ENCODE results near the gene TMEM204.
A peak's percentile ranks its signal among the peaks of the same experiment; 100 is the strongest.

Gene TMEM204

DNA sequence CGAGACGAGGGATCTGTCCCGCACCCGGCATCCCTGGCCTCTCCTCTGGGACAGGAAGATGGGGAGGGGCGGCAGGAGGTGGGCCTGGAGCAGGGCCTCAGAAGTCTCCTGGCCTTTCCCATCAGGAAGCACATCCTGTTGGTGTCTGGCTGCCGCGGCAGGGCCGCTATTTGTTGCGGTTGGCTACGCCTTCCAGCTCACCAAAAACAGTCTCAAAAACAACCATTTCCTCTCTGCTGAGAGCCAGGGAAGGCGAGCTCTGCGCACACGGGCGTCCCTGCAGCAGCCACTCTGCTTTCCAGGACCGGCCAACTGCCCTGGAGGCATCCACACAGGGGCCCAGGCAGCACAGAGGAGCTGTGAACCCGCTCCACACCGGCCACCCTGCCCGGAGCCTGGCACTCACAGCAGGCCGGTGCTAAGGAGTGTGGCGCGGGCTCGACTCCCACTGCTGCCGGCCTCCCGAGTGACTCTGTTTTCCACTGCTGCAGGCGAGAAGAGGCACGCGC is at the start of gene TMEM204:
TSS of gene TMEM204 (plus strand) at position 224 of the 509 bp plus-strand sequence. CDS start 610 bp downstream, outside the sequence.
- no peak for DNase-seq

DNA sequence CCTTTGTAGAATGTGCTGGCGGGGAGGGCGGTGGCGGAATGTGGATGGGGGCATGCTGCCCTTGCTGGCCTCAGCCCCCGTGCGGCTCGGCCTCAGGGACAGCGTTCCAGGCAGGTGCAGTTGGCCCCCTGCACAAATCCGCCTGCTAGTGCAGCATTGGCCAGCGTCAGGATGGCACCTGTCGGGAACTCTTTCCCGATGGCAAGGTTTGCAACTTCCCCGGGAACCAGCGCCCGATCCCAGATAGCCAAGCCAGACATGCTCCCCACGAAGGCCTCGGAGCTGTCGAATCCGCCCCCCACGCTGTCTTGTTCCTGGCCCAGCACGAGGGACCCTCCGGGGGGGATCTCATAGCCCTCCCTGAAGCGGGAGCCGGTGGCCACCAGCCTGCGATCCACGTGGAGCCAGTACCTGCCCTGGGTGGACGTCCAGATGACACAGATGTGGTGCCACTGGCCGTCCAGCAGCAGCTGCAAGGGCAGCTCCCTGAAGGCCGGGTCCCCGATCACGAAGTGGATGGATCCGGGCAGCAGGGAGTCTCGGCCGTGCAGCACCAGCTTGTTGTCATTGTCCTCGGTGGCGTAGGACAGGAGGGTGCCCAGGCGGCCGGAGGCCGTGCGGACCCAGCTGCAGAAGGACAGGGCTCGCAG is 47.5 kb upstream of the TMEM204 start:
- no peak for DNase-seq

DNA sequence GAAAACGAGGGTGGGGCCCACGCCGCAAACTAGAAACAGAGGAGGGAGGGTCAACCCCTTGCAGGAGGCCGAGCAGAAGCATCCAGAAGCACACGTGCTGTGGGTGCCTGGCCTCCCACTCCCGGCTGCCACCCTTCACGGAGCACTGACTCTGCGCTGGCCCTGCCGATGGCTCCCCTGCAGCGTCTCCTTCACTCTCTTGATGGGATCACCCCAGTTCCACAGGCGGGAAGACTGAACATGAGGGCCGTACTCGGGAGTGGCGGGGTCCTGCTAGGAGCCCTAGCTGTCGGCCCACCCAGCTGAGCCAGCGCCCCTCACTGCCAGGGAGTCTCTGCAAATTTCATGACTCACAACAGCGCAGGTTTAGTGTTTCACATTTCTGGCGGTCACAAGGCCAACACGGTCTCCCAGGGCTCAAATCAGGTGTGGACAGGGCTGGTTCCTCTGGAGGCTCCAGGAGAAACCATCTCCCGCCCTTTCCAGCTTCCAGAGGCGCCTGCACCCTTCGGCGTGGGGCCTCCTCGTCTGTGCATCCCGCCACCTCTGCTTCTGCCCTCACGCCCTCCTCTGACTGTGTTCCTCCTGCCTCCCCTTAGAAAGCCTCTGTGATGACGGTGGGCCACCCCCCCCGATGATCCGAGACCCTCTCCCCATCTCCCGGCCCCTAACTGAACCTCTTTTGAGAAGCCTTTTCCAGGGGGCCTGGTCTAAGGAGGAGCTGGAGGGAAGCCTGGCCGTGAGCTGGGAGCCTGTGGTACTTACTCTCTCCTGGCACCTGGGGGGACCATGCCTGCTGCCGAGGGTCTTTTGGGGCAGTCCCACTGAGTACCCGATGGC is 46.7 kb upstream of the TMEM204 start:
- DNase-seq = no peak

DNA sequence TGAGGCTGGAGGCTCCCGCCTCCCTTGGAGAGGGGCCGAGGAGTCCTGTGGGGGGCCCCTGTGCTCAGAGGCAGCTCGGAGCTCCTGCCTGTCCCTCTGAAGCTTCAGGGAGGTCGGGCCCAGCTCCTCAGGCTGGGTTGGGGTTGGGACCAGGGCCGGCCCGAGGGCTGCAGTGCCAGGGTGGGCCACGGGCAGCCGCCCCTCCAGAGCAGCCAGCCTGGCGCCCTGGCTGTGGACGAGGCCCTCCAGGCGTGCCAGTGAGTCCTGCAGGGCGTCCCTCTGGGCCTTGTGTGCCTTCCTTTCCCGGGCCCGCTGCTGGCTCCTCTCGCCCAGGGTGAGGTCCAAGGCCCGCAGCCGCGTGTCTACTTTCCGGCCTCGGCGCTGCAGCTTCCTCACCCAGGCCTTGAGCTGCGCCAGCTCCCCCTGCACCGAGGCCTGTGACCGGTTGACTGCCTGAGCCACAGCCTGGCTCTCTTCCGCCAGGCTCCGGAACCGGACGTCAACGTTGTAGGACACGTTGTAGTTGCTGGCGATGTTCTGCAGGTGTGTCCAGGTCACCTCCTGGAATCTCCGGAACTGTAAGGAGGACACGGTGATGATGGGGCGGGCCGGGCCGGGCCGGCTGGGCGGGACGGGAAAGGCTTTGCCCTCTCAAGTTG is 45.9 kb upstream of the TMEM204 start:
- DNase-seq = no peak

GRCh38 chr16:1488054-1488601 is 45.3 kb upstream of the TMEM204 start:
- DNase-seq = no peak

GRCh38 chr16:1488619-1489018 is 44.8 kb upstream of the TMEM204 start, which contains the start of gene PTX4:
Gene PTX4, minus strand, starts transcription at chr16:1488944. Its CDS starts 35 bp downstream, at chr16:1488909.
- no peak for DNase-seq

DNA sequence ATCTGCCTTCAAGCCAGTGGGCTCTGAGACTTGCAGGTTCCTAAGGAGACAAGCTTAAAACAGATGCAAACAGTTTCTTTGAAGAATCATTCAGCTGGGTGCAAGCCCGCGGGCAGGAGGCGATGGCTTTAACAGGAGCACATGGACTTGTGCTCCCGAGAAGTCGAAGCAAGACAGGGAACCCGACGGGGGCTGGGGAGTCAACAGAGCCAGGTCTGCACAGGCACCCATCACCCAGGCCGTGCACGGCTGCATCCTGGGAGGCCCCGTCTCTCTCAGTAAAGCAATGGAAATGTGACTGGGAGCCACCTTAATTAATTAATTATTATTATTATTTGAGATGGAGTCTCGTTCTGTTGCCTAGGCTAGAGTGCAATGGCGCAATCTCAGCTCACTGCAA is 44.4 kb upstream of the TMEM204 start:
- no peak for DNase-seq

DNA sequence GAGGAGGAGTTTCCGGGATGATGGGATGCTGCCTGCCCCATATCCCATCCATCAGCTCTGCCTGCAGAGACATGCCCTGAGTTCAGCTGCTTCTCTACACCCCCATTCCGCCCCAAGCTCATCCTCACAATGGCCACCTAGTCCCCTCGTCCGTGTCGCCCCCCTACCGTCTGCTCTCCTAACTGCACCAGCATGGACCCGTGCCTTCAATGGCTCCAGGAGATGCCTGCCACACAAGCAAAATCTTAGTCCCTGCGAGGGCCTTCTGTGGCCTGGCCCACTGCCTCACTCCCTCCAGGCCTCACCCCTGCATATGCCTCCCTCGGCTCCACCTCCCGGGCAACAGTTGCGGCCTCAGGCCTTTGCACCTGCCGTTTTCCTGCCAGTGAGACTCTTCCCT is 42.1 kb upstream of the TMEM204 start:
- DNase-seq = no peak

DNA sequence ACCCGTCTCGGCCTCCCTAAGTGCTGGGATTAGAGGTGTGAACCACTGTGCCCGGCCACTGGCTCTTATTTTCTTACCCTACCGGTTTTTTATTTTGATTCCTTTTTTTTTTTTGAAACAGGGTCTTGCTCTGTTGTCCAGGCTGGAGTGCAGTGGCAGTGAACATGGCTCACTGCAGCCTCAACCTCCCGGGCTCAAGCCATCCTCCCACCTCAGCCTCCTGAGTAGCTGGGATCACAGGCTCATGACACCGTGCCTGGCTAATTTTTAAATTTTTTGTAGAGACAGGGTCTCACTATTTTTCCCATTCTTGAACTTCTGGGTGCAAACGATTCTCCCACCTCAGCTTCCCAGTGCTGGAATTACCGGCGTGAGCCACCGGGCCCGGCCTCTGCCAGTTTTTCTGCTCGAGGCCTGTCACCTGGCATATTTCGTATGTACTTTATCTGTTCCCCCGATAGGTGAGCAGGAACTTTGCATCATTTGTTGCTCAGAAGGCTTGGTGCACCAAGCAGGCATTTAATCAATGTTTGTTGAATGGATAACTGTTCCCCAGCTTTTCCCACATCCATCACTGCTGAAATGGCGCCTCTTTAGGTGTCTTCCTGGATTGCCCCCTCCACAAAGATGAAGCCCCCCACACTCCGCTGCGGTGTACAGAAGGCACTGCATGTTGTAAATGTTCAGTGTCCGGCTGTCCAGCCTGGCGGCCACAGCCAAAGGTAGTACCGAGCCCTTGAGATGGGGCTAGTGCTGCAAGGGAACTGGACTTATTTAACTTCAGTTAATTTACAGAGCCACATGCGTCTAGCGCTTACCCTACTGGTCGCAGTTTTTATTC is 41.2 kb upstream of the TMEM204 start:
- DNase-seq = no peak

GRCh38 chr16:1492923-1493745 is 40.3 kb upstream of the TMEM204 start, which contains the start of gene TELO2:
Gene TELO2, plus strand, starts transcription at chr16:1493360. Its CDS starts 922 bp downstream, at chr16:1494282.
- DNase-seq = peak; percentile 33 to 93 (median 75)

DNA sequence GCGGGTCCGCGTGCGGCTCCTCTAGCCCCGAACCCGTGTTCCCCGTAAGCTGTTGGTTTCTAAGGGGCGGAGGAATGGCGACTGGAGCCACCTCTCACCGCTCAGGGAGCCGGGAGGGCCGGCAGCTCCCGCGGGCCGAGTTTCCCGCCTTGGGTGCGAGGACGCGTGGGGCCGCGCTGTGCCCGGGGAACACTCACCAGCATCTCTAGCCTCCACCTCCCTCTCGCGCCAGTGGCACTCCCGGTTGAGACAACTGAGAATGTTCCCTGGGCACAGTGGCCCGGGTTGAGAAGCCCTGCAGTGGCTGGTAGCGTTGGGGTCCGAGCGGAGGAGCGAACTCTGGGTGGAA is 39.7 kb upstream of the TMEM204 start:
- no peak for DNase-seq

- no peak for DNase-seq
Observed at GRCh38 chr16:1494129-1494640, 39.3 kb upstream of the TMEM204 start.

DNA sequence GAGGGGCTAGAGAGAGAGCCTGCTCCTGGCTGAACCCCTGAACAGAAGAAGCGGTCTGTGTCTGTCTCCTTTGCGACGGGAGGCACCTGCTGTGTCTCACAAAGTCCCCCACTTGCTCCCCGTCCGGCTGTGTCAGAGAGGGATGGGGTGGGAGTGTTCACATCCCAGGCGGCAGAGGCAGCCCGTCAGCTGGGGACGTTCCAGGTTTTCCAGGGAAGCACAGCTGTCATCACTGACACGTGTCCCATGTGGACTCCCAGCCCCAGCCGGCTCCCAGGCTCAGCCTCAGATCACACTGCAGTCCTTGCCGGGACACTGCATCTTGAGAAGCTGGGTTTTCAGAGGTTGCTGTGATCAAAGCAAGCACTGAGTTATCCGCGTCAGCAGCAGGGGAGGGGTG is 38.8 kb upstream of the TMEM204 start:
- no peak for DNase-seq

GRCh38 chr16:1495211-1495888 is 38.1 kb upstream of the TMEM204 start:
- no peak for DNase-seq

GRCh38 chr16:1495889-1496262 is 37.6 kb upstream of the TMEM204 start:
- no peak for DNase-seq

DNA sequence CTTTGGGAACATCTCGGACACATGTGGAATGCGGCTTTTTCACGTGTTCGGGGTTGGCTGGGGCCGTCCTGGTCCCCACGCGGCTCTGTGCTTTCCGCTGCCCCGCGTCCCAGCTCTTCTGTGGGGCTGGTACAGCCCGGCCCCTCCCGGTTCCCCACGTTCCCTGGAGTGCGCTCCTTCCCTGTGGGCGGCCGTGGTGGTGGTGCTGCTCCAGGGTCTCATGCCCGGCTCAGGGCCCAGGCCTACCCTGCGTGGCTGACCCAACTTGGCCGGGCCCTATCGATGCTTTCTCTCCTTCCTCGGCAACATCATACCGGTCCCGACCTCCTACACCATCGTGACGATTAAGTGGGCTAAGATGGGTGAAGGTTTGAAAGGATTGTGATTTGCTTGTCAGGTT is 37.0 kb upstream of the TMEM204 start:
- no peak for DNase-seq

DNA sequence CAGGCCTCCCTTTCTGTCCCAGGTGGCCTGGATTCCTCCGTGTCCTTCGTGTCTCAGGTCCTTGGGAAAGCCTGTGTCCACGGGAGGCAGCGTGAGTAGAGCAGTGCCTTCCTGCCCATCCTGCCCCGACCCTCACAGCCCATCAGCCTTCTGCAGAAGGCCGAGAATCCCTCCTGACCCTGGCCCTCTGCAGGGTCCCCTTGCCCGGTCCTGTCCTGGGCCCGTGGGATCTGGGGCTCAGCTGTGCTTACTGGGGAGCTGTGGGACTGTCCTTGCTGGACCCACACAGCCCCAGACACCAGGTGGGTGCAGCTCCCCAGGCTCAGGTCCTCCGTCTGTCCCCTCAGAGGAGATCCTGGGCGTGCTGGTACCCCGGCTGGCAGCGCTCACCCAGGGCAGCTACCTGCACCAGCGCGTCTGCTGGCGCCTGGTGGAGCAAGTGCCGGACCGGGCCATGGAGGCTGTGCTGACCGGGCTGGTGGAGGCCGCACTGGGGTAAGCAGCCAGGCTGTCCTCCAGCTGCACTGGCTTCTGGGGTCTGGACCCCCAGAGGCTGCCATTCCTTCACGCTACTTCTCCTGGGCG is 36.4 kb upstream of the TMEM204 start:
- DNase-seq = no peak

DNA sequence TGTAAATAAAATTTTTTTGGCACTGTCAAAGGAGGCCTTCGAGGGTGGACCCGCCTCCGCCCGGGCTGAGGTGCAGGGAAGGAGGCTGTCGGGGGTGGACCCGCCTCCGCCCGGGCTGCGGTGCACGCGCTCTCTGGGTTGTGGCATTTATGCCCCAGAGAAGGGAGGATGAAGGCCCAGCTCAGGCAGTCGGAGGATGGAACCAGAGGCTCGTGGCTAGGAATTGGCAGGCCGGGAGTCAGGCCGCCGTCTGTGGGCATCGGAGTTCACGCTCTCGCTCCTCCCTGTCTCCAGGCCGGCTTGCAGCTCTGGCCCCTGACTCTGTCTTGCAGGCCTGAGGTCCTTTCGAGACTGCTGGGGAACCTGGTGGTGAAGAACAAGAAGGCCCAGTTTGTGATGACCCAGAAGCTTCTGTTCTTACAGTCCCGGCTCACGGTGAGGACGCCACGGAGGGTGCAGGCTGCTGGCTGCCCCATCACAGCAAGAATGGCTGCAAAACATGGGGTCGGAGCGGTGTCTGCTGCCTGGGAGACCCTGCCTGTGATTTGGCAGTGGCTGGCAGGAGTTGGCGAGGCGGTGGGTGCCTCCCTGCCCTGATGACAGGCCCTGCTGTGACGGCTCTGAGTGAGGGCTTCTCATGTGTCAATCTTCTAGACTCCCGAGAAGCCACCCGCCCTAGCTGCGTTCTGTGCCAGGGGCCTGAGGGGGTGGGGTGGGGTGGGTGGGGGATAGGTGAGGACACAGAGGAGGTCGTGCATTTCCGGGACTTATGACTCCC is 34.4 kb upstream of the TMEM204 start:
- DNase-seq = no peak

All from hypothalamus (tissue), 51 donors.